Activated B cell treated with CpG ODN at 0.5 μM for 24 hours (primary cell): Measurements from ENCODE around the gene DPP10. TPM values are rescaled to one million over a fixed set of nuclear protein-coding genes. Genes with fewer than 3 reads are reported as not detected.

Experiments used
- ATAC-seq: fragments of 200-7000 bp; cut with Tn5 transposase; one replicate; pipeline ENCODE4 v1.10.0; 2021; ENCODE audit warnings: low read depth, mild to moderate bottlenecking, moderate library complexity
- CTCF ChIA-PET: fragments of 350-600 bp; sonication (Branson Sonifier 250); formaldehyde crosslinking; loops from one replicate; lab custom pipeline; 2021; ENCODE audit warnings: antibody characterized with exemption; lab: Charles Lee
- POLR2A ChIA-PET: fragments of 350-600 bp; sonication (Branson Sonifier 250); formaldehyde crosslinking; loops from one replicate; lab custom pipeline; 2021; ENCODE audit warnings: antibody characterized with exemption; lab: Charles Lee
- DNase-seq: peaks from one replicate; pipeline ENCODE4 v3.0.0; 2022
- H3K27ac Mint-ChIP-seq: one replicate; pipeline ENCODE4 v1.8.0; 2020; ENCODE audit warnings: mixed read lengths
- H3K27me3 Mint-ChIP-seq: one replicate; pipeline ENCODE4 v1.8.0; 2021; ENCODE audit warnings: mixed read lengths
- H3K36me3 Mint-ChIP-seq: one replicate; pipeline ENCODE4 v1.8.0; 2021; ENCODE audit warnings: low read depth, mixed read lengths
- H3K4me1 Mint-ChIP-seq: one replicate; pipeline ENCODE4 v1.8.0; 2021; ENCODE audit warnings: mixed read lengths
- H3K4me3 Mint-ChIP-seq: one replicate; pipeline ENCODE4 v1.8.0; 2020; ENCODE audit warnings: mild to moderate bottlenecking, mixed read lengths
- H3K9me3 Mint-ChIP-seq: one replicate; pipeline ENCODE4 v1.8.0; 2020; ENCODE audit warnings: mixed read lengths
- intact Hi-C: fragments of 100-400 bp; cut with micrococcal nuclease; formaldehyde crosslinking; loops from one replicate; pipeline ENCODE4 v1.15.1; 2024
- total RNA-seq: library from RNA; stranded (reverse); gene quantifications from 2 replicates; pipeline ENCODE4 v1.2.3, GENCODE V29; 2022
- TF ChIP-seq, protein P1 (sequence below): fragments of 200-600 bp; IDR thresholded peaks from one replicate; pipeline ENCODE4 v1.8.0; 2022; ENCODE audit warnings: antibody characterized with exemption, mild to moderate bottlenecking

The DPP10 gene
- total RNA-seq, 1 donor from 2014 or later, result not detected

DNA sequence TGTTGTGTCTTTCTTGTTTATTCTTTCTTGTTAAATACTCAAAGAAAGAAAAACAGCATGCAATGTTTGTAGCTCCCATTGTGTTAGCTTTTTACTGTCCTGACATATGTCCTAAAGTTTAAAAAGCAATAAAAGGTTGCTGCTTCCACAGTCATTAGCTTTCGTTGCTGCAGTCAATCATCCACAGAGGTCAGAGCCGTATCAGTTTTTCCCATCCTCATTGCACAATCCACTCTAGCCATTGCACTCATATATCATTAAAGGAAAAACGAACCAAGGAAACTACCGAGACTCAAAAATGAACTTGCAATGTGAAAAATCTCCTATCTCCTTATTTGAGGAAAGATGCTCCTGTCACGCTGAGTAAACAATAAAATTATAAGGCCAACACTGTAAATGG is 954.1 kb downstream of the DPP10 start:
- POLR2A ChIA-PET, result no interaction called here
- Mint-ChIP-seq H3K4me3 (no peak overlapping the region), H3K4me1 (no peaks in the 10 kb centered on the region), H3K27ac (no peak overlapping the region), H3K27me3 (no peaks in the 10 kb centered on the region), H3K9me3 (peaks cover 3% of the 10 kb centered on the region), H3K36me3 (no peaks in the 10 kb centered on the region)
- no peak for DNase-seq
- TF ChIP-seq, protein P1, sequence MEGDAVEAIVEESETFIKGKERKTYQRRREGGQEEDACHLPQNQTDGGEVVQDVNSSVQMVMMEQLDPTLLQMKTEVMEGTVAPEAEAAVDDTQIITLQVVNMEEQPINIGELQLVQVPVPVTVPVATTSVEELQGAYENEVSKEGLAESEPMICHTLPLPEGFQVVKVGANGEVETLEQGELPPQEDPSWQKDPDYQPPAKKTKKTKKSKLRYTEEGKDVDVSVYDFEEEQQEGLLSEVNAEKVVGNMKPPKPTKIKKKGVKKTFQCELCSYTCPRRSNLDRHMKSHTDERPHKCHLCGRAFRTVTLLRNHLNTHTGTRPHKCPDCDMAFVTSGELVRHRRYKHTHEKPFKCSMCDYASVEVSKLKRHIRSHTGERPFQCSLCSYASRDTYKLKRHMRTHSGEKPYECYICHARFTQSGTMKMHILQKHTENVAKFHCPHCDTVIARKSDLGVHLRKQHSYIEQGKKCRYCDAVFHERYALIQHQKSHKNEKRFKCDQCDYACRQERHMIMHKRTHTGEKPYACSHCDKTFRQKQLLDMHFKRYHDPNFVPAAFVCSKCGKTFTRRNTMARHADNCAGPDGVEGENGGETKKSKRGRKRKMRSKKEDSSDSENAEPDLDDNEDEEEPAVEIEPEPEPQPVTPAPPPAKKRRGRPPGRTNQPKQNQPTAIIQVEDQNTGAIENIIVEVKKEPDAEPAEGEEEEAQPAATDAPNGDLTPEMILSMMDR, result no peak
- CTCF ChIA-PET, result no interaction called here
- intact Hi-C loops, result no loop called here
- ATAC-seq, result no peak

DNA sequence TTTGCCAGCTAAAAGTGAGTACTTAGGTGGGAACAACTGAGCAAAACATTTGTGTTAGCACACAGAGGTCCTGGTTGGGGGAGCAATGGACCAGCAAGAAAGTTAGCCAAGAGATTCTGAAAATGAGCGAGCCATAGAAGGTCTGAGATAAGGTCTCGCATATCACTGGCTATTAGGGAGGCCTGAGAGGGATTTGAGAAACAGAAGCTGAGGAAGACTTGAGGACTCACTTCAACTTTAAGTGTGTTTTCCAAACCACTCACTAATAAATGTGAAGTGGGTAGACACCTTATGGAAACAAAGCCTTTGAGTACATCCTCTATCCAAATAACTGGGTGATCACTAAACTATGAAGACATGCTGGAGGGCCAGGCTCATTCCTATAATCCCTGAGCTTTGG is 958.5 kb downstream of the DPP10 start:
- Mint-ChIP-seq H3K27me3 (no peaks in the 10 kb centered on the region), H3K27ac (no peak overlapping the region), H3K9me3 (peaks cover 2% of the 10 kb centered on the region), H3K4me1 (no peaks in the 10 kb centered on the region), H3K4me3 (no peak overlapping the region), H3K36me3 (no peaks in the 10 kb centered on the region)
- ATAC-seq (no peak), DNase-seq (no peak)
- TF ChIP-seq, protein P1, result no peak
- ChIA-PET CTCF (no interaction called here), POLR2A (no interaction called here)
- intact Hi-C loops, result no loop called here

DNA sequence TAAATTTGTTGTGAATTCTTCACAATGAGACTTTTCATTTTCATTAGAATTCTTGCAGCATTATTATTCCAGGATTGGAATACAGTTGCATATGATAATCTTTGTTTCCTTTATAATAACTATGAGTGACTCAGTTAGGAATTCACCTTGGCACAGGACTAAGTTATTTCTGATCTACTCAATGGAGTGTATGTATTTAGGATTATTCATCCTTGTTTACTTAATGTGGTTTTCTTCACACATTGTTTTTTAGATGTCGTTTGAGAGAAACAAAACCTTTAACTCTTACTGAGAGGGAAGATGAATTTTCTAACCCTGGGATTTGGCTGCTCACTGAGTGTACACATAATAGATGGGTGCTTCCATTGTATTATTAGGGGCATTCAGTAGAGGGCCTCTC is 970.1 kb downstream of the DPP10 start:
- ChIA-PET POLR2A (no interaction called here), CTCF (no interaction called here)
- TF ChIP-seq, protein P1, result no peak
- H3K27ac Mint-ChIP-seq, result no peak overlapping the region
- DNase-seq (no peak), ATAC-seq (no peak)
- H3K4me1 Mint-ChIP-seq, result no peaks in the 10 kb centered on the region
- no peak overlapping the region for H3K4me3 Mint-ChIP-seq
- peaks cover 3% of the 10 kb centered on the region for H3K9me3 Mint-ChIP-seq
- no peaks in the 10 kb centered on the region for H3K27me3 Mint-ChIP-seq
- H3K36me3 Mint-ChIP-seq, result no peaks in the 10 kb centered on the region
- intact Hi-C loops, result no loop called here

DNA sequence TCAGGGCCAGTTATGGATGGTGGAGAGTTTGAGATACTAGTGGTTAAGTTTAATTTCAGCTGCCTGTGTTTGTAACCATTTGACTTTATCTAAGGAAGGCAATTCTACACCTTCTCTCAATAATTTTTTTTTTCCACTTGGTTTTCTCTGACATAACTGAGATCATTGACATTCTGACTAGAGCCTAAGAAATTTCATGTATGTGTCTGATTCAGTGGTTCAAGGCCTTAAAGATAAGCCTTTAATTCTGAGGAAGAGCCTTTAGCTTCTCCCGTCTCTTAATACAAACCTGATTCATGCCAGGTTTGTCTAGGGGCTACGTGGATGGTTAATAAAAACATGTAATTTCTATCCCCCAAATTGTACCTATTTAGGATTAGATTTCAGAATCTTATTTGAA is 971.4 kb downstream of the DPP10 start:
- ATAC-seq, result no peak
- Mint-ChIP-seq H3K9me3 (peaks cover 7% of the 10 kb centered on the region), H3K27ac (no peak overlapping the region), H3K4me1 (no peaks in the 10 kb centered on the region), H3K36me3 (no peaks in the 10 kb centered on the region), H3K27me3 (no peaks in the 10 kb centered on the region), H3K4me3 (no peak overlapping the region)
- TF ChIP-seq, protein P1, result no peak
- POLR2A ChIA-PET, result no interaction called here
- CTCF ChIA-PET, result no interaction called here
- no peak for DNase-seq
- intact Hi-C loops, result no loop called here

DNA sequence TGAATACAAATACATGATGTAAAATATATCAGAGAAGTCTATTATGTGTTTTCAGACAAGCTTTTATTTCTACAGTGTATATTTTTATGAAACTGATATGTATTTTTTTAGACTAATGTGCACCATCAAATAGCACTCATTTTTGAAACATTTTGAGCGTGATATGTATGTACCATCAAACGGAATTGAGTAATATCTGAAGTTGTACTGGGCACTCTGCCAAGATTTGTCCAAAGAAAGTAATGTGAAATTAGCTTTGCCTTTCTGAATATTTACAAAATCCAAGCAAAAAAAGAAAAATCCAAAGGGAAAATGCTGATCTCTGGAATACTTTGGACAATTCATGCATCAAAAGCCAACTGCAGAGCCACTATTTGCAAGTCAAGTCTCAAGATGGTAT is 972.0 kb downstream of the DPP10 start:
- DNase-seq (no peak), ATAC-seq (no peak)
- Mint-ChIP-seq H3K27ac (no peak overlapping the region), H3K4me3 (no peak overlapping the region), H3K9me3 (peaks cover 7% of the 10 kb centered on the region), H3K27me3 (no peaks in the 10 kb centered on the region), H3K36me3 (no peaks in the 10 kb centered on the region), H3K4me1 (no peaks in the 10 kb centered on the region)
- intact Hi-C loops, result no loop called here
- POLR2A ChIA-PET, result no interaction called here
- CTCF ChIA-PET, result no interaction called here
- TF ChIP-seq, protein P1, result no peak
